GM12878 (cell line): Measurements from ENCODE around the gene TFCP2. TPM values are rescaled to one million over a fixed set of nuclear protein-coding genes. Genes with fewer than 3 reads are reported as not detected.

Source experiments
- CTCF ChIP-seq, 3 experiments: IDR thresholded peaks in 2 of 3; conservative IDR thresholded peaks in 1 of 3; 2 replicates each; pipeline ENCODE4 v1.5.1; 2011; ENCODE audit warnings: low read depth in 3 of 3, low read length in 3 of 3, mild to moderate bottlenecking in 3 of 3, control low read depth in 2 of 3, moderate library complexity in 2 of 3, inconsistent platforms in 1 of 3, mixed read lengths in 1 of 3; ENCODE audit not compliant: control insufficient read depth in 2 of 3, insufficient read depth in 1 of 3; ENCODE audit errors: extremely low read depth in 1 of 3
- E2F4 ChIP-seq: IDR thresholded peaks from 2 replicates; pipeline ENCODE4 v1.6.1; 2012; ENCODE audit warnings: low read depth, low read length, improper control_type of control experiment
- GABPA ChIP-seq: IDR thresholded peaks from 2 replicates; pipeline ENCODE4 v1.6.1; 2014; ENCODE audit warnings: antibody characterized with exemption, low read depth, mild to moderate bottlenecking, inconsistent platforms
- IRF3 ChIP-seq: fragments of 450-650 bp; IDR thresholded peaks from 2 replicates; pipeline ENCODE4 v1.6.1; 2014; ENCODE audit warnings: mild to moderate bottlenecking
- JUND ChIP-seq: IDR thresholded peaks from 2 replicates; pipeline ENCODE4 v1.6.1; 2012; ENCODE audit warnings: low read depth, mild to moderate bottlenecking, low read length, improper control_type of control experiment, moderate library complexity
- KAT2A ChIP-seq: conservative IDR thresholded peaks from 2 replicates; pipeline ENCODE4 v1.6.1; 2011; ENCODE audit warnings: low read depth, low read length; ENCODE audit not compliant: control insufficient read depth
- MEF2A ChIP-seq: IDR thresholded peaks from 2 replicates; pipeline ENCODE4 v1.6.1; 2011; ENCODE audit warnings: low read depth, mild to moderate bottlenecking, low read length, moderate library complexity; ENCODE audit not compliant: insufficient read depth
- MTA3 ChIP-seq: IDR thresholded peaks from 2 replicates; pipeline ENCODE4 v1.6.1; 2012; ENCODE audit warnings: low read length, inconsistent platforms, borderline replicate concordance
- NR2F1 ChIP-seq: fragments of 450-650 bp; conservative IDR thresholded peaks from 2 replicates; pipeline ENCODE4 v1.6.1; 2017; ENCODE audit warnings: mild to moderate bottlenecking
- PBX3 ChIP-seq: IDR thresholded peaks from 2 replicates; pipeline ENCODE4 v1.6.1; 2011; ENCODE audit warnings: mild to moderate bottlenecking, low read depth, low read length, moderate library complexity; ENCODE audit not compliant: insufficient replicate concordance
- POU2F2 ChIP-seq: IDR thresholded peaks from 3 replicates; pipeline ENCODE4 v1.6.1; 2011; ENCODE audit warnings: low read depth, mild to moderate bottlenecking, low read length, borderline replicate concordance
- RFX5 ChIP-seq: IDR thresholded peaks from 2 replicates; pipeline ENCODE4 v1.6.1; 2011; ENCODE audit warnings: low read depth, low read length, improper control_type of control experiment
- SMARCA5 ChIP-seq: fragments of 450-650 bp; IDR thresholded peaks from 2 replicates; pipeline ENCODE4 v1.6.1; 2017; ENCODE audit warnings: mild to moderate bottlenecking
- SPI1 ChIP-seq: IDR thresholded peaks from 2 replicates; pipeline ENCODE4 v1.6.1; 2011; ENCODE audit warnings: low read depth, mild to moderate bottlenecking, low read length, moderate library complexity, borderline replicate concordance; ENCODE audit not compliant: insufficient read depth
- STAT3 ChIP-seq: IDR thresholded peaks from 2 replicates; pipeline ENCODE4 v1.6.1; 2011; ENCODE audit warnings: low read depth, low read length, improper control_type of control experiment
- TCF3 ChIP-seq: IDR thresholded peaks from 2 replicates; pipeline ENCODE4 v1.6.1; 2012; ENCODE audit warnings: low read depth, mild to moderate bottlenecking, low read length, borderline replicate concordance; ENCODE audit not compliant: insufficient read depth
- ZBTB11 ChIP-seq: fragments of 450-650 bp; formaldehyde crosslinking; IDR thresholded peaks from 2 replicates; pipeline ENCODE4 v1.5.0; 2022; ENCODE audit warnings: mild to moderate bottlenecking, missing genetic modification characterization
- polyA plus RNA-seq, 11 experiments: library from polyadenylated mRNA; depleted of rRNA in 4 of 11; unstranded in 6 of 11; stranded (reverse) in 5 of 11; fragments of >200 nt; fragmentation: Nextera tagmentation in 4 of 11; fragmentation: Illumina TruSeq in 1 of 11; extraction: Ambion mirVana in 4 of 11; extraction: Trizol in 1 of 11; gene quantifications; 1 replicate in 1 of 11; 2 replicates in 10 of 11; pipeline versions ENCODE4 v1.2.1 to v1.2.3, GENCODE V29; 2011 to 2016; ENCODE audit warnings: inconsistent platforms in 2 of 11, missing spikeins in 2 of 11, low read depth in 1 of 11
- total RNA-seq, 4 experiments: library from RNA; depleted of rRNA in 3 of 4; stranded (reverse); fragments of >200 nt in 3 of 4; fragmentation: Illumina TruSeq in 1 of 4; extraction: Trizol in 1 of 4; gene quantifications; 2 replicates each; pipeline versions ENCODE4 v1.2.1 to v1.2.3, GENCODE V29; 2013 to 2021

TFCP2 gene
- total and polyA plus RNA-seq, 10 of the 15 experiments (the other 5 are each of a cell fraction or from before 2014, with no cell fraction given), result 5.8 to 29.7 (median 14.2) TPM

GRCh38 chr12:51188359-51189051 lies 15.6 kb upstream of the TFCP2 start (continued):
- TF ChIP-seq PBX3 (peak; percentile 71), NR2F1 (peak; percentile 94), SPI1 (peak; percentile 71), ZBTB11 (CRISPR knock-in tag) (no peak), MEF2A (no peak), KAT2A (no peak), RFX5 (no peak), CTCF (IDR thresholded peaks at IDR 0.05 in 2 of 3, conservative IDR thresholded peaks at IDR 0.05 in 1 of 3; ENCODE audit: control insufficient read depth in 2 of 3, extremely low read depth in 1 of 3, insufficient read depth in 1 of 3, low read depth in 3 of 3, low read length in 3 of 3) (no peak), GABPA (no peak), MTA3 (peak; percentile 56; the same call in 1 of the 2 replicates), POU2F2 (peak; percentile 83; the same call in 1 of the 3 replicates), STAT3 (no peak), E2F4 (no peak), TCF3 (peak; percentile 45; the same call in 1 of the 2 replicates), SMARCA5 (peak; percentile 82; the same call in 1 of the 2 replicates), IRF3 (no peak), JUND (no peak)
